GM19438 (cell line): Measurements from ENCODE around the gene DNAH1.

Experiments
- ATAC-seq: cut with Tn5 transposase; IDR thresholded peaks from one replicate; pipeline ENCODE4 v1.9.1; 2021; ENCODE audit warnings: low read depth; ENCODE audit not compliant: unreplicated experiment

DNAH1 gene

DNA sequence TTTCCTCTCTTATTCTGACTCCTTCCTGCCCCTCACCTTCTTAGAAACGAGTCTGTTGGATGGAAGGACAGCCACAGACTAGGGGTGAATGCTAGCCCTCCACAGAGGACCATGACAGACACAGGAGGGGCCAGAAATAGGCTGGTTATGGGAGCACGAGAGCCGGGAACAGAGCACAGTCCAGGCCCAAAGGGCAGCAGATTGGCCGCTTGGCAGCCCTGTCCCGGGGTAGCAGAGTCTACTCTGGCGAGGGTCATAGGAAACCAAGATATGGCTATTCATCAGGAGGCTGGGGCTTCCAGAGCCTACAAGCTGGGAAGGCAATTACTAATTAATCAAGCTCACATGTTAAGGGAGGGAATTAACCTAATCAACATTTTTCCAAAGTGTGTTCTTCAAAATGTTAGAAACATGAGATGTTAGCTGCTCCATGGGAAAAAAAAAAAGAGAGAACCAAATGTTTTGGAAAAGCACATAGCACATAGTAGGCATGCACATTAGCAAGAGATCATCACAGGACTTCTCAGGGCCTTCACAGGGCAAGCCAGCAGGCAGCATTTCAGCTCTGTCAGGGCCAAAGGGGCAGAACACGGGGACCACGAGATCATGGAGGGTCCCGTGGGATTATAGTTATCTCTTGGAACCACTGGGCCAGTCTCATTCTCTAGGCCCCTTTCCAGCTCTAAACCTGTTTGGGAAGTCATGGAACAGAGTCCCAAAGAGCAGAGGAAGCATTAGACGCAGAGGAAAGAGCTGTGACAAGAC, 115.5 kb downstream of the DNAH1 start:
- no peak for ATAC-seq

DNA sequence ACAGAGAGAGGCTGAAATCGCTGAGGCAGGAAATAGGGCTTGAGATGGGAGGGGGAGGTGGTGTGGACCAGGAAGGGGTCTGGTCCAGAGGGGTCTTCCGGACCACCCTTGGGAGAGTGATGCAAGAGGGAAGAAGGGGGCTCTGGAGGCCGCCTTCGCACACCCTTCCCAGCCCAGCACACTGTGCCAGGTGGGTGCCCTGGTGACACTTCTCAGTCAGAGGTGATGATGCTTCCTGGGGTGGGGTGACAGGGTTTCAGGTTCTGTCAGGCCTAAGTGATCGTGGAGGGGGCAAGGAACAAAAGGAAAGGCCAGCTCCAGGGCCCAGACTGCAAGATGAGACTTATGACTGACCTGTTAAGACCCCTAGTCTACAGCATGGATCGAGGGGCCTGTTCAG, 116.1 kb downstream of the DNAH1 start:
- ATAC-seq = no peak

DNA sequence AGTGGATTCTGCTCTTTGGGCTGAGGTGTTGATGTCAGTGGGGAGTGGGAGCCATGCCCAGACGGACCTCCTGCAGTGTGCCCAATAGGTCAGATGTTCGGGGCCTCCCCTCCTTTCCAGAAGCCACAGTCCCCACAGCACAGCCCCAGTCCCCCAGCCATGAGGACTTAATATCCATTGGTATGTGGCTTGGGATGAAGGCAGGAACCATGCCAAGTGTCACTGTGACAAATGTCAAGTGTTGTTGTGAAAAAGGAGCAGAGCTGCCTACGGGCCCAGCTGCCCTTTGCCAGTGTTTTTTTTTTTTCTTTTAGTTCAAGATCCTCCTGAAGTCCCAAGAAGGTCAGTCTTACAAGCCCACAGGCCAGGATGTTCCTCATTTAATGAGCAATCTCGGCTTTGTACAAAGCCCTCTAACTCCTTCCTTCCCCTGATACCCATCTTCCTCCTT, 116.6 kb downstream of the DNAH1 start:
- ATAC-seq = no peak

DNA sequence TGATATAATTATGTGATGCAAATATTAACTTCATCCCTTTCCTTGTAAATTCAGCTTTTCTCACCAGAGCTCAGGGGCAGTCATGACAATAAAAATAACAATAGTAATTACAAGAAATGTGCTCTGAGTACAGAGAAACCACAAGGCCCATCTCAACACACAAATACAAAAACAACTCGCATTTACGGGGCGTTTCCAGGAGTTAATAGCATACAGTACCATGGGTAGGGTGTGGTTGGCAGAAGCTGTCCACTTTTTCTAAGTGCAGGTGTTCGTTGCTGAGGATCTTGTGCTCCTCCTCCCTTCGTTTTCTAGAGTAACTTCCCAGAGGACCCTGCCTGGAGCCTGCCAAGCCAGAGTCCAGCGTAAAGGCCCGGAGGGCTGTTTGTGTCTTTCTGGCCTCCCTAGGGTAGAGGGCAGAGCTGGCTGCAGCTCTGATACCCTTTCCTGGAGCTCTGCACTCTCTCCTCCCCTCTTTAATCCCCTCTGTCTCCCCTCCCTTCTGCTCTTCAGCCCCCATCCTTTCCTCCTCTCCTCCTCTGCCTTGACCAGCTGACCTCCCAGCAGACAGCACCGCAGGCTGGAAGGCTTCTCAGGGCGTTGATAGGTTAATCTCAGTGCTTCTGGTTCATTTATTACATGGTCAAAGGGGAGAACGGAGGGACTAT, 117.3 kb downstream of the DNAH1 start:
- no peak for ATAC-seq

DNA sequence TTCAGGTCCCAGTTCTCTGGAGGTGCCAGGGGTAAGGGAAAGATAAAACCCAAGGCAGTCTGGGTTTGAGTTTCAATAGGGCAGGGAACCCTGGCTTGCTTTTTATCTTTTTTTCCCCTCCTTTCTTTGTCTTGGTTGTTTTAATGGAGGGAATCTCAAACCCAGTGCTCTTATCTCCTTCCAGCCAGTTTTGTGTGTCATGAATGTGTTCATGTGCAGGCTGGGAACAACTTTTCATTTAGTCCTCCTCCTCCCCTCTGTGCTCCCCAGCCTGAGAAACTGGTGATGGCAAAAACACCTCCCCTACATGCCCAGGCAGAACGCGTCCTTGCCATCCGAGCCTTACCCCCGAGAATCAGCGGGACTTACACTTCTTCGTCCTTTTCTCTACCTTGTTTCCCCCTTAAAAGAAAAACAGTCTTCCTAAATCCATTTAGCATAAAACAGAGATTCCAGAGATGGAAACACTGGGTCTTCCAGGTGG, 117.9 kb downstream of the DNAH1 start:
- no peak for ATAC-seq

DNA sequence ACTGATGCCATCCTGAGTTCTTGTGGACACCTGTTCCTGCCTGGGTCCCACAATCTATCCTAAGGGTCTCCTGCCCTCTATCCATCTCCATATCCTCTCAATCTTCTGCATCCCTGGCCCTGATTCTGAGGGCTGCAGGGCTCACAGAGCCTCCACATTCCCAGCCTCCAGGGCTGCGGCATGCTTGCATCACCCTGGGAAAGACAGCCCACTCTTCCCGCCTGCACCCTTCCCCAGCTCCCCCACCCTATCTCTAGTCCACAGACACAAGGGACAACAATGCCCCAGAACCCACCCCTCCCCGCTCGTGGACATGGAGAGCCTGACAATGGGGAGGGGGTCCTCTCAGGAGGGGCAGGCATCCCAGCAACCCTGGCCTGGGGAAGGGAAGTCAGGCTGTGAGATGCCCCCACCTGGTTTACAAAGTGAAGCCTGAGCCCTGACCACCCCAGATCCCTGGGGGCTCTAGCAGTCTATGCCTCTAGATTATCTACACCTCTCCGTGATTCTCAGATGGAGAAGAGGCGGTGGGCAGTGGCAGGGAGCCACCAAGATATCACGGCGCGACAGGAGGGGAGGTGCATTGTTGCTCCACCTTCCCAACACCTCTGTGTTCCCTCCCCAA, 118.5 kb downstream of the DNAH1 start:
- ATAC-seq = no peak

DNA sequence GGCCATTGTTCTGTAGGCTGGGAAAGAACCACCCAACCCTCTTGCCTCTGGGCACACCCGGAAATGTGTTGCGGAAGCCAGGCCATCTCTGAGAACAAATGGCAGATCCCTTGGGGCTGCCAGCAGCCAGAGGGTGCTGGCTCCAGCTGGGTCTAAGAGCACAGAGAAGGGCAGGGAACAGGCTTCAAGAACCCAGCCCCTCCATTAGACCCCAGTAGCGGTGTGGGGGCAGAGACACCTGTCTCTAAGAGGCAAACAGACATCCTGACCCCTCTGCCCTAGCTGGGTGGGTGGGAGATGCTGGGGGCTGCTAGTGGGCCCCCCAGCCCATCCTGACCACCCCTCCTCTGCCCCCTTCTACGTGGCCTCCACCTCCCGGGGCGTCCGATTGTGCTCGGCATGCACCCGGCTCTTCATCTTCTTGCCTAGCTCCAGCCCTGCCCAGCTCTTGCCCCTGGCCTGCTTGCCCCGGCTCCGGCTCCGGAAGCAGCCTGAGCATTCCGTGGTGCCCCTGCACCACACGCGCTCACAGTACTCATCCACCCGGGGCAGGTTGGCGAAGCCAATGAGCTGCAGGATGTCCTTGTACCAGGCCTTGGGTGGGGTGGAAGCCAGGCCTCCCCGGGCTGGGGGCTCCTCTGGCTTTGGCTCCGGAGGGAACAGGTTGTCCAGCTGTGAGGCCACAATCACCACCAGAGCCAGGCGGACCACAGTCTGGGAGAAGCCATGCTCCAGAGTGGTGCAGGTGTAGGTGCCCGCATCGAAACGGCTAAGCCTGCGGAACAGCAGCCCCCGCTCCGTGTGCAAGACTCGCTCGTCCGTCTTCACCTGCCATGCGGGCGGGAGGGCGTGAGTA, 119.4 kb downstream of the DNAH1 start:
- ATAC-seq = no peak

DNA sequence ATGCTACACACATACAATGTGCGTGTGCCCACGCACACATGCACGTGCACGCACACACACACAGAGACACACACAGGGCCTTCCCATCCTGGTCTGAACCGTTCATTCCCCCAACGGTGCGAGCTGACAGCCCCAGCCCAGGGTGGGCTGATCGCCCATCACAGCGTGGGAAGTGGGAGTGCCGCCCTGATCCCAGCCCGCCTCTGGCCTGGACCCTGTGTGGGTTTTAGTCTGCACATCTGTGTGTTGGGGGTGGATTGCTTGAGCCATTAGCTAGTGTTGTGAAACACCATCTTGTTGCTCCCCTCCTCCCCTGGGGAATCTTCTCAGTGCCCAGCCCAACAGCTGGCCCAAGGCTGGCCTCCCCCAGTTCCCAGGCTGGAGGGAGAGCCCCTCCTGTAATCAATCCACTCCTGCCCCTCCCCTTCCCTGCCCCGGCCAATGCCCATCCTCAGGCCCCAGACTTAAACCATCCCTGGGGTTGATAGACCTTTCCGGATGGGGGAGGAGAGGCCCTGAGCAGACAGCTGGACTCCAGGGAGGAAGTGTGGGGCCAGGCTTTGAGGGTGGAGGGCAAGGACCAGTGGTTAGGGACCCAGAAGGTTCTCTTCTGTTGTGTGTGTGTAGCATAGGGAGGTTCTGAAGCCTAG, 120.5 kb downstream of the DNAH1 start:
- ATAC-seq = no peak

DNA sequence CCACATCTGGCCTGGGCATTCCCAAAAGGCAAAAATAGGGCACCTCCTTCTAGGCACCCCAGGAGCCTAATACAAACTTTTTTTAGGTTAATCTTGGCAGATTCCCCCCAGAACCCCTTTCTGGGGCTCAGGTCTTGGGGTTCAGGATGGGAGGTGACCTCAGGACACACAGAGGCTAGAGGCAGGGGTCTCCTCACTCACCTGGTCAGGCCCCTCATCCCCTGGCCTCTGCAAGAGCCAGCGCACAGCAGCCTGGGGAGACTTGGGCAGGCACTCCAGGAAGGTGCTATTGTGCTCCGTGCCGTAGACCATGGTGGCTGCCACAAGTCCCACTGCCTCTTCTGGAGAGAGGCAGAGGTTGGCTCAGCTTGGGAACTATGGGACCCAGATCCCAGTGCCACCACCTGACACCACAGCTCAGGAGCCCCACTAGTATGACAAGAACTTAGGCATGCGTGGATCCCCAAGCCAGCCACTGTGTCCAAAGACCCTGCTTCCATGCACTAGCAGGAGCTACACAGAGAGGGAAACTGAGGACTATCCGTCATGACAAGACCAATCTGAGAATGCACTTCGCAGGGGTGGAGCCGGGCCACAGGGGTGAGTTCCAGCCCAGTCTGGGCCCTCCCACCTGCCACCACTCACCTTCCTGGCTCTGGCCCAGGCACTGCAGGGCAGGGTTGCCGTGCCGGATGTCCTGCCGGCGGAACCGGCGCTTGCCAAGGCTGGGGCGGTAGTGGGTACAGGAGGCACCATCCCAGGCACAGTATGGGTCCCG, 121.4 kb downstream of the DNAH1 start:
- no peak for ATAC-seq

DNA sequence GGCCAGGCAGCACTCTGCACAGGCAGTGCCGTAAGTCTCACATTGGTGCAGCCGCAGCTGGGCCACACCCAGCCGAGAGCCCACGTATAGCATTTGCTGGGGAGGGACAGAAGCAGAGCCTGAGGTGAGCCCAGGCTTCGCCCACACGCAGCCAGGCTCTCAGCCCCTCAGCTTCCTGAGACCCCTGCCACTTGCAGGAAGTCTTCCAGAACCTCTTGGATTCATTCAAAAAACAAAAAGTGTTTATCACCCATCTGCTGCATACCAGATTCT, 121.9 kb downstream of the DNAH1 start:
- no peak for ATAC-seq

DNA sequence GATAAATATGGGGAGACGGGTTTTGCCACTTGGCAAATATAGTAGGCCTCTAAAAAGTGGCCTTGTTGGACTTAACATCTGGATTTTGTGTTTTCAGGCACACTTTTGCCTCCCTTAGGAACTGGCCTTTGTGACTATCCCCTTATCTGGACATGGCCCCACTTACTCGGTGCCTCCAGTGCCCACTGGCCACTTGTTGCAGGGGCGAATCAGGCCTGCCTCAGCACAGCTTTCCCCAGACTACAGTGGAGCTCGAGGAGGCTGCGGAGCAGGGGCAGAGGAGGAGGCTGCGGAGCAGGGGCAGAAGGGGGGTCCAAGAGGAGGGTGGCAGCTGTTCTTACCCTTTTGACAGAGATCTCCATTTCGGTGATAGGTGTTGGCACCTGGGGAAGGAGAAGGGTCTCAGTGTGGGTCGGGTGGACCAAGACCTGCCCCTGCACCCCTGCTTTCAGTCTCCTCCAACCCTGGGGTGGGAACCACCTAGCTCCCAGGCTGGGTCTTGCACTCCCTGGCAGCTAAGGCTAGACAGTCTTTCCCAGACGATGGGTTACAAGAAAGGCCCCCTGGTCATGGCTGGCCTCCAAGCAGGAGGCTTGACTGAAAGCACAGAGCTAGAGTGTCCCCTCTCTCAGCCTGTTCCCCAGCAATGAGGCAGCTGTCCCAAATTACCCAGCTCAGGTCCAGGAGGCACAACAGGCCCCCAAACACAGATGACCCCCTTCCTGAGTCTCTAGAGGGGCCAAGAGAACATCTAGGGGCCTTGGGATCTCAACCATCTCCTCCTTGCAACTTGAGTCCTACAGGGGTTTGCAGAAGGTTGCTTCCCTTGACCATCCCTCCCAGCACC, 122.7 kb downstream of the DNAH1 start:
- no peak for ATAC-seq

DNA sequence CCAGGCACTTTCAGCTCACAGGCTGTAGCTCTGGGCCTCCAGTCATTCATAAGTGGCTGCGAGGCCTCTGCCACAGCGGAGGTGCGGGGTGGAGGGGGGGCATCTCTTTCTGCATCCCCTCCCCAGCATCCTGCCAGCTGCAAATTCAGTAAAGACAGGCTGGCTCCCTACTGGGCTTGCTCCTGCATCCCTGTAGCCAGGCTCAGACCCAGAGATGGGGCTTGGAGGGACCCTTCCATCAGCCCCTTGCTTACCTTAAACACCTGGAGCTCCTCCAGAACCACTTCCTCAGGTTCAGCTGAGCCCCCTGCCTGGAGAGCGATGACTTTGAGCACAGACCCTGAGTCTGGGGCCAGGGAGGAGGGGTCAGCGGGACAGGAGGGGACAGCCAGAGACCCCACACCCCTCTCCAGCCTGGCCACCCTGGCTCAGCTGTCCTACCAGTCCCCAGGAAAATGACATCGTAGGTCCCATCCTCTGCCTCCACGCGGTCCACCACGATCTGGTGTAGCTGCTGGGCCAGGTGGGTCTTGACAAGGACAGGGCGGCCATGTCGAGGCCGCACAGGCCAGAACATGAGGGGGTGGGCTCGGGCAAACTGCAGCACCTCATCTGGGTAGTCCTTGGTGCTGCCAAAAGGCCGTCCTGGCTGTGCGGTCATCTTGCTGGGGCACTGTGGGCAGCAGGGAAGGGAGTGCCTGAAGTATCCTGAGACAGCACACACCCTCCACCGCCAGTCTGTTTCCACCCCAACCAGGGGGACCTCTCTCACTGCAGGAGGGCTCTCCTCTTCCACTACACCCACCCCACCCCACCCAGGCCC, 123.5 kb downstream of the DNAH1 start:
- no peak for ATAC-seq

DNA sequence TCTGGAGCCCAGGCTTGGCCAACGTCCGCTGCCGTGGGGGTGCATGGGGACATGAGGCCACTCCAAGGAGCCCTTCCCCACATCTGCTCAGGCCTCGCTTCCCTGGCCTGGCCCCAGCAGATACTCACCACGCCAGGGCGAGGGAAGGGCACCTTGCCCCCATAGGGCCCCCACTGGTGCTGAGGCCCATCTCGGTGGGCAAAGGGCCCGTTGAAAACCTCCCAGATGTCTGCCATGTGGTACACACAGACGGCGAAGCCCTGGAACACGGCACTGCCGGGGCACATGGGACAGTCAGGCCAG, 124.1 kb downstream of the DNAH1 start:
- no peak for ATAC-seq

DNA sequence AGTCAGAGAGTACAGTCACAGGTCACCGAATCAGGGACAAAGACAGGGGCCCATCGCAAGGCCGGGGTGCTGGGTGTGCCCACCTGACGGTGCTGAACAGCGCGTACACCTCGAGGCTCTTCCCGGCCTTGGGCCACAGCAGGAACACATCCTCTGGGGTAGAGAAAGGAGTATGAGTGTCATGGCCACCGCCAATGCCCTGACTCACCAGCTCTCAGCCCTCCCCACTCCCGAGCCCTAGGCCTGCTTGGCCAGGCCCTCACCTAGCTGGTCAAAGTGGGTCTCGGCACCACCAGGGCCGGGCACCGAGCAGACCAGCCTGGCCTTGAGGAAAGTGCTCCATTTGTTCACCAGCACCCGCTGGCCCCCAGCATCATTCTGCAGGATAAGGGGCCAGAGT, 124.6 kb downstream of the DNAH1 start:
- ATAC-seq = no peak

DNA sequence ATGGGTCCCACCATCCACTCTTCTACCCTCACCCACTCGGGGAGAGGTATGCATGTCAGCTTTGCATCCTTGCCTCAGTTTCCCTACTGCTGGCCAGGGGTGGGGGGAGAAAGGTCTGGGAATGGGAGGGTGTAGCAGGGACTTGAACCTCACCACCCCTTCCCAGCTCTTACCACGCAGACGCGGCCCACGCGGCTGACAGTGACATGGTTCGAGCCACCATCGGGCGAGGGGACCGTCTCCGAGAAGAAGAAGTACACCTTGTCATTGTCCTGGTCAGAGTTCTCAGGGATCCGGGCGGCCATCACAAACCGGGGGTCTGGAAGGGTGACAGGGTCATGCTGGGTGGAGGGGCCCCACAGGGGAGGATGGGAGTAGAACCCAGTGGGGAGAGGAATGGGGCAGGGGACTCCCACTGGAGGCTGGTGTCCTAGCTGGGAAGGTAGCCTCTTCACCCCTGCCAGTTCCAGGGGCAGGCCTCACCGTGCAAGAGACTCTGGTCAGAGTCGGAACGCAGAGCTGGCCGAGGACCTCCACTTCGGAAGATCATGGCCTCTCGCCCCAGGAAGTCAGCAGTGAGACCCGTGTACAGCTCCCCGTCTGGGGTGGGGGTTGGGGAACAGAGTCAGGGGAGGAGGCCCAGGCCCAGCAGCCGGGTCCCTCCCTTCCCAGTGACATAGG, 125.1 kb downstream of the DNAH1 start:
- no peak for ATAC-seq

DNA sequence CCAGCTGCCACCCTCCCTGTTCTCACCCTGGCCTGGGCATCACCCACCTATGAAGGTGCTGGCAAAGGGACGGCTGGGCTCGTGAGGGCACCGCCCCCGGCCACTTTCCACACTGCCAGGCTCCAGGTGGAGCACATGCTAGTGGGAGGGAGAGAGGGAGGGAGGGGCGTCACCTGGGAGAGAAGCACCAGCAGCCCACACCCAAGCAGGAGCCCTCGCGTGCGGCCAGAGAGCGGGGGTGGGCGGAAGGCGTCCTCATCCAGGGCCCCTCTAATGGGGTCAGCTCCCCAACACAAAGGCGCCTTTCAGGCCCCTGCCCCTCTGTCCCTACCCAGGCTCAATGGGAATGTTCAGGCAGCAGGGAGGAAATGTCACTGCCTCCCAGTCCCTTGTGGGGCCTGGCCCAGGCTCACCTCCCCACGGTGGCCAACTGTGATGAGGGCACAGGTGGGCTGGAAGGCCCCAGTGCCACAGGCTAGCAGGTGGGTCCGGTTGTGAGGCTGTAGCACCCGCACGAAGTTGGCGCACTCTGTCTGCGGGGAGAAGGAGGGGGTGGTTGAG, 125.7 kb downstream of the DNAH1 start:
- ATAC-seq = no peak
